HPDE6-E6E7 (cell line): ENCODE data around the gene NFX1.

Experiments used
- DNase-seq: peaks from one replicate; pipeline ENCODE4 v3.0.0; 2011; ENCODE audit warnings: missing footprints; ENCODE audit errors: extremely low spot score

Gene NFX1

DNA sequence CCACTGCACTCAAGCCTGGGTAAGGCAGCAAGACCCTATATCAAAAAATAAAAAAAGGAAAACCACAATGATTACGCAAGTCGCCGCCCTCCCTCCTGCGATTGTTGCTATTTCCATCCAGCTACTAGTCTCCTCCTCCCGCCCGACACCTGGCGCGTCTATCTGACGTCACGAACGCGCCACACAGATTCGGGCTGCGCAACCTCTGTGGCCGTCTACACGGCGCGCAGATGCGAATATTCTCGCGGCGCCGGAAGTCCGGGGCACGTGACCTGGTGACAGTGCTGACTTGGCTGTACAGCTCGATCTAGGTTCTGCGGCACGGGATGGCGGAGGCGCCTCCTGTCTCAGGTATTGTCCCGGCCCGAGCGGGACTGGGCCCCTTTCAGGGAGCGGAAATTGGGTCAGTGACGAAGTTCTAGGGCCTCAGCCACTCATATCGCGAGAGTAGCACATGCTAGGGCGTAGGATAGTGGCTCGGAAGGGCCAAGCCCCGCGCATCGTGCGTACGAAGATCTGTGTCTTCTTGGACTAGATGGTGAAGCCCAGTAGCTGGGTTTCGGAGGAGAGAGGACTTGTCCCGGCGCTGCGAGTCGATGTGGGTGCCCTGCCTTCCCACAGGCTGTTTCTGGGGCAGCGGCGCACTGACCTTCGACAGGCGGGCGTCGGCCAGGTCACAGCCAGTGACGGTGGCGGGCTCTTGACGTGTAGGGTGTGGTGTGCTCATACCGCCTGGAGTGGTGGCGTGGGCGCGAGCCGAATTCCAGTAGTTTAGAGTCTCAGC is at the start of gene NFX1:
Gene NFX1 (plus strand): TSS at position 270 of the 784 bp plus-strand sequence. CDS start 57 bp downstream, at position 327.
- DNase-seq: peak; percentile 93

DNA sequence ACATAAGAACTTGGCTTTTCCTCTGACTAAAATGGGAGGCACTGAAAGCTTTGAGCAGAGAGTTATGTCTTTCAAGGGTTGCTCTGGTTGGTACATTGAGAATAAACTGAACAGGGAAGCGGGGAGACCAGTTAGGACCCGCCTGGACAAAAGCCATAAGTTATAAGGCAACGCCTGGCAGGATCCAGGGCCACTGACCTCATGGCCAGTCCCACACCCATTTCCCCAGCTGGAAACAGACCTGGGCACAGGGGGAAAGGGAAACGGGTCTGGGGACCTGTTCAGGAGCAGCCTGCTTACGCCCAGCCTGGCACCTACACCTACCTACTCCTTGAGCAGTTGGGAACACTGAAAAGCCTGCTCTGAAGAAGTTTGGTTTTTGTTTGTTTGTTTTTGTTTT is 49.0 kb upstream of the NFX1 start:
- DNase-seq: no peak

DNA sequence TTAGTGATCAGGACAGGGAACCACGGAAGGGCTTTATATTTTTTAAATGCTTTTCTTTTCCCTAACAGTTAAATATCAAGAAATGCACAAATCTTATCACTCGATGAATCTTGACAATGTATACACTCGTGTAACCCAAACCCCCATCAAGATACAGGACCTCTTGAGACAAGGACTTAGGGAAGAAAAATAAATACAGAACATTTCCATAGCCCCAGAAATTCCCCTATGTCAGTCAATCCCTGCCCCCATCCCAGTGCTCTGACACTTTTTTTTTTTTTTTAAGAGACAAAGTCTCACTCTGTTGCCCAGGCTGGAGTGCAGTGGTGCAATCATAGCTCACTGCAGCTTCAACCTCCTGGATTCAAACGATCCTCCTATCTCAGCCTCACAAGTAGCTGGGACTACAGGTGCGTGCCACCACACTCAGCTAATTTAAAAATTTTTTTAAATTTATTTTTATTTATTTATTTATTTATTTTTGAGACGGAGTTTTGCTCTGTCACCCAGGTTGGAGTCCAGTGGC is 47.6 kb upstream of the NFX1 start:
- no peak for DNase-seq

DNA sequence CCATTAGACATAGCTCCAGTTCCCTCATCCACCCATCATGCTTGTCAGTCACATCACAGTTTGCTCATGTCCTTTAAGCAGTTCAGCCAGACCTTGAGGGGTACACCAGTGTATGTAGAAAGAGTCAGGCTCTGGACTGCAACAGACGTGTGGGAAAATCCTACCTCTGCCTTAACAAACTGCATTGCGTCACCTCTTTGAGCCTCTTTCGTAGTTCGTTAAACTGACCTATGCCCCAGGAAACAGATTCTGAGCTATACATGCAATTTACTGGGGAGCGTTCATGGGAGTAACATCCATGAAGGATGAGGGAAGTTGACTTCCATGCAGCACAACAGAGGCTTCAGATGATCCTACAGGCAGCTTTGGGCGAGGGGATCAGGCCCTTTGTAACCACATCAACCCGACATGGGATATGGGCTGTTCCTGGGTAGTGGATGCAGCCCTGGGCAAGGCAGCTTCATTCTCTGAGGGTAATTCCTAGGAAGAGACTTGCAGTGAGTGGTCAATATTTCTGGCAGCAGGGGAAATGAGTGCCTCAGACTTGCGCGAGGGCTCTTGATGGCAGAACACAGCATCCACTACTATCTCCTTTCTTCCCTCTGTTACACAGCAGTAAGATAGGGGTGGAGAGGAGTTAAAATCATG is 46.1 kb upstream of the NFX1 start:
- DNase-seq: no peak

DNA sequence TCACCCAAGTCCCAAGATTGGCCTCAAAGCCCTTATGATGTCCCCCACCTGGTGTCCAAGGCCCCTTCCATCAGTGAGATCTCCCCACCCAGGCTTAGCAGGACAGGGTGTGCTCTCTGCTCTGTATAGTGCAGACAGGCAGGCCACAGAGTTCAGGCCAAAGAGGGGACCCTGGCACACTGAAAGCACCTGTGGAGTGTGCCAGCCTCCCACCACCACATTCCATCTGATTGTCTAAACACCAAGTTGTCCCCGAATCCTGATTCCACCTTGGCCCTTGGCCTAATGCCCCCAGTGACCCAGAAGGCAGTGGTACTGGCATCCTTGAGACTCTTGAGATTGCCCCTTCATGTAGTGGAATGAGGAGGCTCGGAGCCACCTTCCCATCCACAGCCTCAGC is 45.0 kb upstream of the NFX1 start:
- DNase-seq: no peak

DNA sequence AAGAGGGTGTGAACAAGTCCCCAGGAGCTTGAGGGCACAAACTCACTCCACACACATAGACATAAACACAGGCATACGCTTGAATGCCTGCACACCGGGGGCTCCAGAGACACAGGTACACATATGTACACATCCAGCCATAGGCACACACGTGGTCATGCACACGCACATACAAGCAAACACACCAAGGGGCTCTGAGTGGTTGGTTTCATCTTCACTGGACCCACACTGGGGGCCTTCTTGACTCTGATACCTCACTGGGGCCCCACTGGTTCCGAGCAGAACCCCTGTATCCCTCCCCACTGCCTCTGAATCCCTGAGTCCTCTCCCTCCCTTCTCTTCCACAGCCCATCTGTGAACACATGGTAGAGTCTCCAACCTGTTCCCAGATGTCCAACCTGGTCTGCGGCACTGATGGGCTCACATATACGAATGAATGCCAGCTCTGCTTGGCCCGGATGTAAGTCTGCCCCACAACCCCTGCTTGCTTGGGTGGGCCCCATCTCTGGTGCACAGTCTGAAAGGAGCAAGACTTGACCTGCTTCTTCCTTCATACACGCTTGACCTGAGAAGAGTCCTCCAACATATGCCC is 44.0 kb upstream of the NFX1 start:
- no peak for DNase-seq

DNA sequence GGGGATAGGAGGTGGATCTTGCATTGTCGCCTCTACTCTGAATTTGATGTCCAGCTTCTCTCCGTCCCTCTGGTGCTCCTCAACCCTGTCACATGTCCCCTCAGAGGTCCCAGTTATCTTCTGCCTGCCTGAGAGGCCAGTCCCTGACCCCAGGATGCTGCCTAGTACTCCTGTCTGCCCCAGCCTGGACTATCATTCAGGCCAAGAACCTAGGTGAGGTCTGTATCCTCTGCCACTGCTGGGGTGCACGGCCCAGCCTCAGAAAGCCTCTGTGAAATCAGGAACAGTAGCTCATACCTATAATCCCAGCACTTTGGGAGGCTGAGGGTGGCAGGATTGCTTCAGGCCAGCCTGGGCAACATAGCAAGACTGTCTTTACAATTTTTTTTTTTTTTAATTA is 41.7 kb upstream of the NFX1 start:
- DNase-seq: no peak

DNA sequence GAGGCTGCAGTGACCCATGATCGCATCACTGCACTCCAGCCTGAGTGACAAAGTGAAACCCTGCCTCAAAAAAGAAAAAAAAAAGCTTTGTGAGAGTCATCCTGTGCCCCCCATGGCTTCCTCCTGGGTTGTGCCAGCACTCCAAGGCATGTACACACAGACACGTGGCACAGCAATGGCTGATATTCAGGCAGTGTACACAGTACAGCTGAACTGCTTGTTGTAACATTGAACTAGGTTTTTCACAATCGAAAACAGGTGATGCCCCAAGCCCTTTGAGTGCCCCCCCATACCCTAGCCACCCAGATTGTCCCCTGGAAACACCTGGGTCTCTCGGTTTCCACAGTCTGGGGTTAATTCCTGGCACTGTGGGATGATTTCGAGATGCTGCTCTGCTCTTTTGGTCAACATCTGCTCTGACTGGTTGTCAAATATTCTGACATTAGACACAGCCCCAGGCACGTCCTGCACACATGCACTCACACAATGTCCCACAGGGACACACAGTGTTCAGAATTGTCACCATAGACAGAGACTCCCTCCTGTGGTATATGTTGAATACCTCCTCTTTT is 41.1 kb upstream of the NFX1 start:
- DNase-seq: no peak

DNA sequence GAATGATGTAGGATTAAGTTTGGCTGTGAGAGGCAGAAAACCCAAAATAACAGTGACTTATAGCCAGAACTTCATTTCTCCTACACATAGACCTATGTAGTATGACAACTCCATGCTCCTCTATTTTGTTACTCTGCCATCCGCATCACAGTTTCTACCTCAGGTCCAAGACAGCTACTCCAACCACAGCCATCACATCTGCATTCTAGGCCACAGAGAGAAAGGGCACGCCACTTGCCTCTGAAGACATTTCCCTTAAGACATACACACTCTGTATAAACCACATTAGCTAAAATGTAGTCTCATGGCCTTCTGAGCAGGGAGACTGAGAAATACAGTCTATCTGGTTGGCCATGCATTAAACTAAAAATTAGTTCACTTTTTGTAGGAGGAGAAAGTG is 40.3 kb upstream of the NFX1 start:
- no peak for DNase-seq

DNA sequence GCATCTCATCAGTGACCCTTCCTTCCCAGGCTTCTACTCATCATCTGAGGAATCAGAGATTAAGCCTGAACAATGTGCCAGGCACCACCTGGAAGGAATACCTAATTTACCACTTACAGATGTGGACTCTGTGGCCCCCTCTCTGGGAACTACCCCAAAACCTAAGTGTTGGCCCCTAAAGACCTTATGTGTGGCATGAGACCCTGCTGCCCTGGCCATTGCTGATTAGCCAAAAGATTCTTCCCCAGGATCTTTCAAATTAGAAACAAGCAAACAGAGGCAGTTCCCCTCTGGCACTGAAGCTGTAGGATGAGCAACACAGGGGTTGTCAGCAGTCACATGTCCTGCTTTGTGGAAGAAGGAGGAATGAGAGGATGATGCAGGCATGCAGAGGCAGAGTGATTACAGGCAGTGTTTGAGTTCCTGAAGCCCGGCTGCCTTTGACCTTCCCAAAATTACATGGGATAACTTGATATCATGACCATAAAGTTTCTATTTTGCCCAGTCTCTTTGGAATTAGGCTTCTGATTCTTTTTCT is 39.8 kb upstream of the NFX1 start:
- DNase-seq: no peak

DNA sequence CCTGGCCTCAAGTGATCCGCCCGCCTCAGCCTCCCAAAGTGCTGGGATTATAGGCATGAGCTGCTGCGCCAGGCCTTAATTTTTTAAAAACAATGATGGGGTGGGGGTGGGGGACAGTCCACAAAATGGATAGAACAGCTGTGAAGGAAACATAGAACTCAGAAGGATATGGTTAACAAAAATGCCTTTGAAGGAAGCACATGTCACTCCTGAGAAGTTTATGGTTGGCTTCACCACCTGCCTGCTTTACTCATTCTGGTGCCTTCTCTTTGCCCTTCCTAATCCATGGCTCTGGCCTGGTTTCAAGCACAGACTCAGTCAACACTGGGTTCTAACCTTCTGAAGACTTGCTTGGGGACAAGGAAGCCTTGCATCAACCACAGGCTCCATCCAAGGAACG is 36.1 kb upstream of the NFX1 start:
- no peak for DNase-seq

DNA sequence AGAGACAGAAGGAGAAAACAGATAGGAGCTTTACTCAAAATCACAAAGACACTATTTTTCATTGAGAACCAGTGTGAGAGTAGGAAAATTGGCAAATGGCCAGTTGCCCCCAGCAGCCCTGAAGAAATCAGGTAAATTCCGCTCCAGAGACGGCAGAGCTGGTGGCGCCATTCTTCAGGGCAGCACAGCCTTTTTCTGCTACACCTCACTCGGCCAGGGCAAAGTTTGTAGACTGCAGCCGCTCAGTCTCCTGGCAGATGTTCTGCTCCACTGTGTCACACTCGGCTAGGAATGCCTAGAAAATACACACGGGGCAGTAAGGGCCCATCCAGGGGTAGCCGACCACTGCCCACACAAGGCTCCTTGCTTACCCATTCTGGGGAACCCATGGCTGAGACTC is 35.3 kb upstream of the NFX1 start:
- DNase-seq: no peak

DNA sequence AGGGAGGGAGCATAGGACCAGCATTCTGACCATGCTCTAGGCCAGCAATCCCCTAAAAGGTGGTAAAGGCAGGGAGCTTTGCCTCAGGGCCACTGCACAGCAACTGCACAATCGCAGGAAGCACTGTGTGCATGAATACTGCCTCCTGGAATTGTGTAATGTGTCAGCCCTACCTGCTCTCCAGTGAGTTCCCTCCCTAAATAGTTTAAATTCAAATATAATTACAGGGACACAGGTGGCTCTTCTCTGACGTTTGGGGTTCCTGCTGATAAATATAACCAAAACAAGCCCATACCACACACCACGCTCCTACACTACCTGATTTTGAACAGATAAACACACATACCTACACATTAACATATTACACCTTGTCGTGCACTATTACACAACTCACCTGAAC is 34.8 kb upstream of the NFX1 start:
- DNase-seq: no peak

DNA sequence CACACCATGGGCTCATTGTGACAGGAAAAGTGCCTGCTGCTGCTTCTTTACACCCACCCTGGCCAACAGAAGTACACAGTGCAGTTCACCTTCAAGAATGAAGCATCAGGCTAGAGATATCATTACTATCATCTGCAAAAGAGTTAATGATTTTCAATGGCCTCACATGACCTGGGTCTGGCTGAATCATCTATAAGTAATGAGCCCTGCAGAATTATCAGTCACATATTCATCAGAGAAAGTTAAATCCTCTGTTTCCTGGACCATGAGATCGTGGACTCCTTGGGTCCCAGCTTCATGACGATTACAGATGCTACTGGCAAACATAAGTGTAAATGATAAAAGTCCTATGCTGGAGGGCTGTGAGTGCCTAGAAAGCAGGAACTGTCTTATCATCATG is 34.1 kb upstream of the NFX1 start:
- no peak for DNase-seq

DNA sequence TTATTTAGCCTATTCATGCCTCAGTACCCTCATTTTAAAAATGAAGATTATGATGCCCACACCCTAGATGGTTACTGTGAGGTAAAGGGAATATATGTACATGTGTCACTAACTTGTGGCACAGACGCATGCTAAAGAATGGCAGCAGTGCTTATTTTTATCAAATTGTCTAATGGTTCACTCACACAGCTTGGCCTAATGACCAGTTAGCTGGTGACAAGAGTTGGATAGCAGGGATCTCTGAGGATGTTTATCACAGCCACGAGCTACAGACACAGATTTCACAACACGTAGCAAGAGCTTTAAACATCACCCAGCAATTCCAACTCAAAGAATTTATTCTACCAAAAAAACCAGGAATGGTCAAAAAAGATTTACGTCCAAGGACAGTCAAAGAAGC is 33.0 kb upstream of the NFX1 start:
- DNase-seq: no peak

DNA sequence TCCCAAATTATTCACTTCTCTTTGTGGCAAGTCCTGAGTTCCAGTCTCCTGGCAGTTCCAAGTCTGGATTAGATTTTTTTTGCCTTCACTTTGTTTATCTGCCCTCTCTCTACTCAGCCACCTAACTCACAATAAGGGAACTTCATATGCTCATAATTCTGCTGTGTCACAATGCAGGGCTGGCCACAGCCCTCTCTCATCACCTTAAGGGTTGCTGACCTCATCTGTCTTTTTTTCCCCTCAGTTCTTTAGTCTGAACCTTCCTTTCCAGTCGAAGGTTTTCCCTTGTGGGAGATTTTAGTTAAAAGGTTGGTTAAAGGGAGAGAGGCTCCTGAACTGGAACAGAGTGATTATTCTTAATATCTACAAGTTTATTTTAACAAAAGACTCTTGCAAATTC is 29.9 kb upstream of the NFX1 start:
- DNase-seq: no peak

DNA sequence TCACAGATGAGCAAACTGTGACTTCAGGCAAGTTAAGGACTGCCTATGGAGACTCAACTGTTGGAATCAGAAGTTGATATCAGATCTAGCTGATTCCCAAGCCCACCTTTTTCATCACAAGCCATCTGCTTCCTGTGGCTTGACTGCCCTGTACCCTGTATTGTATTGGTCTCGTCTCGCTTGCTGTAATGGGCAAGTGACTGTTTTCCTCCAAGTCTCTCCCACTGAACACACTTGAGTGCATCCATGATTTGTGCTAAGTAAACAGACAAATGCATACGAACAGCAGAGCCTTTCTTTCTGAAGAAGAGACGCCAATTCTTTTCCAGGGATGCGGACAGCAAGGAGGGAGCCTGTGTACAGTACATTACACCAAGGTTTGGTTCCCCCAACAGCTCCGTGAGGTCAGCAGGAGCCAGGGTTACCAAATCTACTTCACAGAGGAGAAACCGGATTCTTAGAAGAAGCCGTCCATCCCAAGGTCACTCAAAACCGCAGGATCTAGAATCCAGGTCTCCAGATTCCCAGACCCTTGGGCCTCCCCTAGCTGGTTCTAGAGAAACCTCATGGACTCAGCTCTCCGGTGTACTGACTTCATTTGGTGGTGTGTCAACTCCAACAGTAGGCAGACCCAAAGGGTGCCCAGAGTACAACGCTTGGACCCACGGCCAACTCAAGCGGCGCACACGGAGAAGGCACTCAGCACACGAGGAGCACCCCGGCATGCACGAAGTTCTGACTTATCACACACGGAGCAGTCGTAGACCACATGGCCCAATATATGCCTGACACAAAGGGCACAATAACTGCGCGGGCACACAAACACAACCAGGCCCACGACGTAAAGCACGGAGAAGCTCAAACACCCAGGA is 26.9 kb upstream of the NFX1 start:
- DNase-seq: no peak

DNA sequence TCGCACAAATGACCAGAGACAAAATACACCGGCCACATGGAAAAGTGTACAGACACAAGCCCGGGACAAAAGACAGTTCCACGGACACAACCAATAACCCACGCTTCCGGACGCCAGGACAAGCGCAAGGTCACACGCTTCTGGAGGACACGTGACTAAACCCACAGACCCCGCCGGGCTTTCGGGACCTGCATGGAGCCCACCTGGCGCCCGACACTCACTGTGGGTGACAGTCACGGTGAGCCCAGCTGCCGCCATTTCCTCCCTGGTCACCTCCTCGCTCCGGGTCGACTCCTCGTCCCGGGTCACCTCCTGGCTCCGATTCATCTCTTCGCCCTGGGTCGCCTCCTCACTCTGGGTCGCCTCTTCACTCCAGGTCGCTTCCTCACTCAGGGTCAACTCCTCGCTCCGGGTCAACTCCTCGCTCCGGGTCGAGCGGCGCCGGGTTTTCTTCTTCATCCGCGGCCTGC is 26.3 kb upstream of the NFX1 start:
- no peak for DNase-seq

DNA sequence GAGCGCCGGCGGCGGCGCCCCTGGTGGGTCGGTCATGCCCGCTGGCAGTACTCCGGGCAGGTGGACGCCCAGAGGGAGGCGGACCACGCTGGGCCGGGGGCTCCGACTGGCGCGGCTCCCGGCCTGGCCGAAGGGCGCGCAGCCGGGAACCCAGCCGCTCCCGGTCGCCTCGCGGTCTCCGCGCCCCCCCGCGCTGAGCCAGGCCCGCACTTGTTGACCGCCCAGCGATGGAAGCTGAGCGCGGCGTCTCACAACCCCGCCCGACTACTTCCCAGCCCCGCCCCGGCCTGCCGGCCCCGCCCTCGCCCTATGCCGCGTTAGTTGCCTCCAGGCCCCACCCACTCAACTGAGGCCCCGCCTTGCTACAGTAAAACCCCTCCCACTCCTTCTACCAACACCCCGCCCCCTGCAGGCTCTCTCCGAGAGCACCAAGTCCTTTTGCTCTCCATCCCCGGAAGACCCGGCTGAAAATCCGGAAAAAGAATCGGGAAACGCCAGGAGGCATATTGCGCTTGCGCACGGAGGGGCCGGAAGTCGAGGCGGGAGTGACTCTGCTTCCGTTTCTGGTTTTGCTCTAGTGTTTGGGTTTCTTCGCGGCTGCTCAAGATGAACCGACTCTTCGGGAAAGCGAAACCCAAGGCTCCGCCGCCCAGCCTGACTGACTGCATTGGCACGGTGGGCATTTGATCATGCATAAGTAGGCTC is 25.7 kb upstream of the NFX1 start, which contains the start of the genes BAG1 and CHMP5:
Gene BAG1 (minus strand): TSS at position 236 of the 705 bp plus-strand sequence.
Gene CHMP5 (plus strand): TSS at position 577 of the 705 bp plus-strand sequence. CDS start 30 bp downstream, at position 607.
- DNase-seq: peak; percentile 98

DNA sequence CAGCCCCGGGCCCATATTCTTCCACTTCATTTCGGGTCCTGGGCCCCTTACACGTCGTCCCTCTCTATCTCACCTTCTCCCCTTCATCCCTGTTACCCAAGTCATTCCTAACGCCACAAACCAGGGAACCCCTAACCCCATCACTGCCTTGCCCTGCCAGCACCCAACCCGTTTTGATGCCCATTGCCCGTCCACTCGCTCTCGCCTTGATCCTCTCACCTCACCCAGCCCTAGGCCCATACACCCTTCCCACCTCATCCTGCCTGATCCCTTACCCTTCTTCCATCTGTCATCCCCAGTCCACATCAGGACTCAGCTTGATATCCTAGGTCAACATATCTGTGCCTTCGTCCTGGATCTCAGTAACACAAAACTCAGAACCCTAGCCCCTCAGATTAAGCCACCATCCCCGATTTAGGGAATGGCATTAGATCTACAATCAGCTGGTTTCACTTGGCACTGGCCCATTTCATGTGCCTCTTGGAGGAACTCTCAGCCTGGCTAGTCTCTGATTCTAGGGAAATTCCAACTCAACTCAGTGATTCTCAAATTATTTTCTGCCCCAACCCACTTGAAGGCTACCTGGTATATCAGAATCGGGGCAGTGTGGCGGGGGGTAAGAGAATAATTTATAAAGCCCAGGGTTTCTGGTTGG is 25.0 kb upstream of the NFX1 start:
- no peak for DNase-seq
